ACHN (cell line): ENCODE data around the gene TAF9.
"Not testable (repeated sequence)": the region's sequence is repeated elsewhere in the genome, so short reads cannot be mapped to it uniquely, and the experiment has no call there.

Experiments
- DNase-seq: peaks from one replicate; pipeline ENCODE4 v3.0.0-alpha.2; 2015
- in situ Hi-C: cut with HindIII; loops from 2 replicates; pipeline ENCODE4 v1.10.0; 2017; ENCODE audit warnings: low sequenced_read_pairs, low pct_ligation_motif_present, low pct_unique_long_range_greater_than_20kb

The TAF9 gene, protein sequence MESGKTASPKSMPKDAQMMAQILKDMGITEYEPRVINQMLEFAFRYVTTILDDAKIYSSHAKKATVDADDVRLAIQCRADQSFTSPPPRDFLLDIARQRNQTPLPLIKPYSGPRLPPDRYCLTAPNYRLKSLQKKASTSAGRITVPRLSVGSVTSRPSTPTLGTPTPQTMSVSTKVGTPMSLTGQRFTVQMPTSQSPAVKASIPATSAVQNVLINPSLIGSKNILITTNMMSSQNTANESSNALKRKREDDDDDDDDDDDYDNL

DNA sequence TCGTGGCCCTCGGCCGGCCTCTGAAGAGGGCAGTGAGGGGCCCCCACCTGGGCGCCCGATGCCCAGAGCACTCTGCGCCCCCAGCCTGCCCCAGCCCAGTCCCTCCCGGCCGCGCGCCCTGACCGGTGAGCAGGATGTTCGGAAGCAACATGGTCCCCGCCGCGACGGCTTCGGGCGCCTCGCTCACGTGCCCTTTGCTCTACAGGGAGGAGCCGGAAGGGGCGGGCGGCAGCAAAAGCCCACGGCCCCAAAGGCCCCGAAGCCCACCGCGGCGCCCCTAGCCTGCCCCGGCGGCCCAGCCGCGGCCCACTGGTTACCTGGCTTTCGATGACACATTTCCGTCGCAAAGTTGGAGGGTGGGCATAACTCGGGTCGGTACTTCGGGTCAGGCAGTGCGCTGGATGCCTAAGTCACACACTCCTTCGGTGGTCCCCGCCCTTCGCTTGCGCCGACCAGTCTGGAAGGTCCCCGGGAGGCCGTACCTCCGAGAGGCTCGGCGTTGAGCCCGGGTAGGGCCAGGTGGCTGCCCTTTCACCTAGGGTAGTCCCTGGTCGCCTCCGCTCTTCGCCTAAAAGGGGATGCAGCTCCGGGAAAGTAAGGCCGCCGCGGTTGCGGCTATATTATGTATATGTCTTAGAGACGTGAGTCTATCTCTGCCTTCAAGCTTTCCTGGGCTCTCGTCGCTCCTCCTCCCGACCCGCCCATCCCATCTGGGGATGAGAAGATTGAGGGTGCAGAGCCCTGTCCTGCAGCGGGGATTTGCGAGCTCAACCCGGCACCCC, at the start of gene TAF9, which contains the start of the genes AK6 and RAD17:
TAF9 (minus strand) TSS at position 181 of the 782 bp plus-strand sequence. CDS start 3,783 bp downstream, outside the sequence.
AK6 (minus strand) TSS at position 181 of the 782 bp plus-strand sequence; CDS start at position 151, 30 bp downstream.
RAD17 (plus strand) TSS at position 479 of the 782 bp plus-strand sequence. CDS start 2,391 bp downstream, outside the sequence.
- in situ Hi-C loops, result loop anchor here (25.0 kb wide), 1 partner anchor 107 kb away; no protein-coding TSS in a partner anchor
- peak; percentile 85 for DNase-seq

DNA sequence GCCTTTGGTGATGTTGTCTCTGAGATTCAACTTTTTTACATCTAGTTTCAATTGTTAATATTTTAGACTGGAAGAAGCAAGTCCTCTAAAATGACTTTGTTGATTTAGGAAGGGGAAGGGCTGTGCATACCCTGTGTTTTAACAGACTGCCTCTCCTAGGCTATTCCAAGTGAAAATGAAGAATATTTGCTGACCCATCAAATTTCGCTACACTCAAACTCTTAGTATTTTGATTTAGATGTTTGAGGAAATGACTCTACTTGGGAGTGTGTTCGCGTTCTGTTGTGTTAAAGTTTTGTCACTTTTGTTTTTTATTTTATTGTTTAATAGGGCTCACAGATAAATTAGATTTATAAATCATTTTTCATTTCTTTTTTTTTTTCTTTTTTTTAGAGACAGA, 49.2 kb upstream of the TAF9 start:
- DNase-seq, result no peak
- in situ Hi-C loops, result no loop called here

DNA sequence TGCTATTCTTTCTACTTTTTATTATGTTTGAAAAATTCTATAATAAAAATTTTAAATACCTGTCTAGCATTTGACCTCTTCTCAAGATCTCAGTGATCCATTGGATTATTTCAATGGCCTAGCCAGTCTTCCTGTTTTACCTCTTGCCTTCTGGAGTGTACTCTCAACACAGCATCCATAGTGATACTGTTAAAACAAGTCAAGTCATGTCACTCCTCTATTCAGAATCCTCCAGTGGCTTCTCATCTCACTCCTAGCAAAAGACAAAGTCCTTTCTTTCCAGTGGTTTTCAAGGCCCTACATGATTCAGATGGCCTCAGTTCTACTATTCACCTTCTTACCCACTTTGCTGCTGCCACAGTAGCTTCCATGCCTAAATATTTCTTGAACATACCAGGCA, 47.4 kb upstream of the TAF9 start:
- DNase-seq, result no peak
- in situ Hi-C loops, result no loop called here

DNA sequence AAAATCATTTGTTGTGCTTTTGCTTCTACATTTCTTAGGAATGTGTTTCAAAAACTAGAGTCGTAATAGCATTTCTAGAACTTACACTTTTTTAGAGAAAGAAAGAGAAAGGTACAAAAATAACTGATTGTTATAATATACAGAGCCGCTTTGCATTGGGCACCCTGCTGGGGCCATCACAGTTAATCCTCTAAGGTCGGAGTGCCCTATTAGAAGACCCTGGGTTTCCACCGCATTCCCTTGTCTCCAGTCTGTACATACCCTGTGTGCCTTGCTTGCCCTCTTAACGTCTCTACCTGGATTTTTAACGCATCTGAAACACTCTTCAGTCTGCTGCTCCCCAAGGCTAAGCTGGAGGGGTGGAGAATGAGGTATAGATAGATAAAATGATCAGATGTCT, 46.9 kb upstream of the TAF9 start:
- in situ Hi-C loops, result no loop called here
- no peak for DNase-seq

DNA sequence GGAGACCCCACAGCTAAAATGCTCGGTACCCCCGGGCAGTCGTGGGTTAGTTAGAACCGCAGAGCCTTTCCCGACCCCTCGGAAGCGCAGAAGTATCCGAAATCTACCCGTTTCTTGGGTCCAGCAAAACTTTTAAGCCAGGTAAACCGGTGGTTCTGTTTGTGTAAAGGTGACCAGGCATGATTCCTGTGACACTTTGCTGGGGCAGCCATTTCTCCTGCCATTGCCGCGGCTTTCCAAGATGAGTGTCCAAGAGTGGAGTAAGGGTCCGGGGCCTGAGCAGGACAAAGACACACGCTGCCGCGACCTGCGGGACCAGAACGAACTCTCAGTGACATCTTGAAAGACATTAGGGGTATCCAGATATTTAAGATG, 46.3 kb upstream of the TAF9 start:
- DNase-seq, result no peak

DNA sequence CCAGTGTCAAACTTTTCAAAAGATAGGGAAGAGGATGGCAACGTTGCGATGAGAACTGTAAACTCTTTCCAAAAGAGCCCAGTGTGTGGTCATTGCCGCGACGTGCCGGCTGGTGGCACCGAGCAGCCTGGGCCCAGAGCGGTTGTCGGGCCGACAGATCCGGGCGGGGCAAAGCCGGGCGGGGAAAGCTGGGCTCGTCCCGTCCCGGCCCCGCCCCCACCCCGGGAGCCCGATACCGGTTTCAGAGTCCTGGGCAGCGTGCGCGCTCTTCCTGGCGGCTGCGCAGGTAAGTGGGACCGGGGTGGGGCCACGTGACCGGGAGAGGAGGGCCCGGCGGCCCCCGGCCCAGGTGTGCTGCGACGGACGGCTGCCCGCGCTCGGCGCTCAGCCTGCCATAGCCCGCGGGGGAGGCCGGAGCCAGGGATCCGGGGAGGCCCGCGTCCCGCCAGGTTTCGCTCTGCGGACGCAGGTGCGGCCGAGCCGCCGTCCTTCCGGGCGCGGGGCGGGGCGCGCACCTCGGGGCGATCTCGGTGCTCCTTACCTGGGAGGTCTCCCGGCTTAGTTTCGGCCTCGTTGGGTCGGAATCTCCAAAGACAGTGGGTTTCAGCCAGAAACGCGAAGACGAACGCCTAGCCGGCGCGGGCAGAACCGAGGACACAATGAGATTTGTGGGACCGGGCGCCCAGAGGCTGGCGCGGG, 45.7 kb upstream of the TAF9 start, which contains the start of gene MARVELD2:
MARVELD2 (plus strand) TSS at position 232 of the 699 bp plus-strand sequence. CDS start 4,270 bp downstream, outside the sequence.
- DNase-seq, result peak; percentile 69
- in situ Hi-C loops, result no loop called here

More for the DNA sequence above, 46.3 kb upstream of the TAF9 start:
- in situ Hi-C loops, result no loop called here

DNA sequence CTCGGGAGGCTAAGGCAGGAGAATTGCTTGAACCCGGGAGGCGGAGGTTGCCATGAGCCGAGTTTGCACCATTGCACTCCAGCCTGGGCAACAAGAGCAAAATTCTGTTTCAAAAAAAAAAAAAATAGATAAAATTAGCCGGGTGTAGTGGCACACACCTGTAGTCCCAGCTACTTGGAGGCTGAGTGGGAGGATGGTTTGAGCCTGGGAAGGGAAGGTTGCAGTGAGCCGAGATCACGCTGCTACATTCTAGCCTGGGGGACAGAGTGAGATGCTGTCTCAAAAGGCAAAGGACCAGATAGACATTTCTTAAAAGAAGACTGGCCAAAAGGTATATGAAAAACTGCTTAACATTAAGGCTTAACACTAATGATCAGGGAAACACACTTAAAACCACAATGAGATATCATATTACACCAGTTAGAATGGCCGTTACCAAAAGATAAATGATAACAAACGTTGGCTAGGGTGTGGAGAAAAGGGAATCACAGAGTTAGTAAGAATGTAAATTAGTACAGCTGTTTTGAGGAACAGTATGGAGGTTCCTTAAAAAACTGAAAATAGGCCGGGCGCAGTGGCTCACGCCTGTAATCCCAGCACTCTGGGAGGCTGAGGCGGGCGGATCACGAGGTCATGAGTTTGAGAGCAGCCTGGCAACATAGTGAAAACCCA, 35.5 kb upstream of the TAF9 start:
- no peak for DNase-seq
- in situ Hi-C loops, result no loop called here

DNA sequence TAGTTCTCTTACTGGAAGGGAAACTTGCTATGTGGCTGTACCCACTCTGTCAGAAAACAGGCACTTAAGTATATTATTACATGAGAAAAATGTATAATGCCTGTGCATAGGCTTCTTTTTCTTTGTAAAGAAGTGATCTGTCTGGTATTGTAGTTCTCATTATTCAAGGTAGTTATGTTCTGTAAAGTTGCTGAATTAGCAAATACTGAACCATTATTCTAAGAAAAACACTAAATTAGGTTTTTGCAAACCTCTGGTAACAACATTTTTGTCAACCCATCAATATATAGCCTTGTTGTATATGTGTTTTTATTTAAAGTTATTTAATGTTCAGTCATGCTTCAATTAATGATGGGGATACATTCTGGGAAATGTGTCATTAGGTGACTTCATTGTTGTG, 9.1 kb upstream of the TAF9 start:
- no peak for DNase-seq
- in situ Hi-C loops, result no loop called here

DNA sequence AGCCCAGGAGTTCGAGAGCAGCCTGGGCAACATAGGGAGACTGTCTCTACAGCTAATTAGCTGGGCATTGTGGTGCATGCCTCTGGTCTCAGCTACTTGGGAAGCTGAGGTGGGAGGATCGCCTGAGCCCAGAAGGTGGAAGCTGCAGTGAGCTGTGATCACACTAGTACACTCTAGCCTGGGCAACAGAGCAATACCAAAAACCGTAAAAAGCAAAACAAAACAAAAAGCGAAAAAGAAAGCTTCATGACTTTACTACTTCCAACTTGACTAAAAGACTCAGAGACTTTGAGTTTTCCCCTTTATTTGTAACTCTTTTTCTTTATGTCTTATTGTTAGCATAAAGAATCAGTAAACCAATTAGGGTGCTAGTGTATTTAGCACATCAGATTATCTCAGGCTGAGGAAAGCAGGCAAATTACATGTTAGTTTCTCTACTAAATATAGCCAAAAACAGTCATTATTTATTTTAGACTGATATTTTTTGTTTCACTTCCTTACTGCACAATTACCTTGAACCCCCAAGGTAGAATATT, 5.7 kb upstream of the TAF9 start:
- in situ Hi-C loops, result loop anchor here (25.0 kb wide), 1 partner anchor 113 kb away; no protein-coding TSS in a partner anchor
- no peak for DNase-seq

DNA sequence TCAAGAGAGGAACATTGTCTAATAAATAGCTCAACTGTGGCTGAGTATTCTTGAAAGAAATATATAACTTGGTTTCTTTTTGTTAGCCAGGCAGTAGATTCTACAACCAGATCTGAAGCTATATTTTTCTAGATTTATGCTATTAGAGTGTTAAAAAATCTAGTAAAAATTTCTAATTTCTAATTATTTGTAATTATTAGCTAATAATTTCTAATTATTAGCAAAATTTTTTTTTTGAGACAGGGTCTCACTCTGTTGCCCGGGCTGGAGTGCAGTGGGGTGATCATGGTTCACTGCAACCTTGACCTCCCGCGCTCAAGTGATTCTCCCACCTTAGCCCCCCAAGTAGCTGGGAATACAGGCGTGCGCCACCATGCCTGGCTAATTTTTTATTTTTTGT, 3.1 kb upstream of the TAF9 start:
- peak; percentile 7 for DNase-seq
- in situ Hi-C loops, result loop anchor here (25.0 kb wide), 1 partner anchor 110 kb away; no protein-coding TSS in a partner anchor

DNA sequence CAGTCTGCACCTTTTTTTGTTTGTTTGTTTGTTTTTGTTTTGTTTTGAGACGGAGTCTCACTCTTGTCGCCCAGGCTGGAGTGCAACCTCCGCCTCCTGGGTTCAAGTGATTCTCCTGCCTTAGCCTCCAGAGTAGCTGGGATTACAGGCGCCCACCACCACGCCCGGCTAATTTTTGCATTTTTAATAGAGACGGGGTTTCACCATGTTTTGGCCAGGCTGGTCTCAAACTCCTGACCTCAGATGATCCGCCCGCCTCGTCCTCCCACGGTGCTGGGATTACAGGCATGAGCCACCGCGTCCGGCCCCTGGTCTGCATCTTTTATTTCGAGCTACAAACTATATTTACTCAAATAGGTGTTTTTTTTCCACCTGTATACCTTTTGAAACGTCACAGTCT, 1.0 kb upstream of the TAF9 start:
- not testable (repeated sequence) for DNase-seq
- in situ Hi-C loops, result loop anchor here (25.0 kb wide), 1 partner anchor 108 kb away; no protein-coding TSS in a partner anchor

DNA sequence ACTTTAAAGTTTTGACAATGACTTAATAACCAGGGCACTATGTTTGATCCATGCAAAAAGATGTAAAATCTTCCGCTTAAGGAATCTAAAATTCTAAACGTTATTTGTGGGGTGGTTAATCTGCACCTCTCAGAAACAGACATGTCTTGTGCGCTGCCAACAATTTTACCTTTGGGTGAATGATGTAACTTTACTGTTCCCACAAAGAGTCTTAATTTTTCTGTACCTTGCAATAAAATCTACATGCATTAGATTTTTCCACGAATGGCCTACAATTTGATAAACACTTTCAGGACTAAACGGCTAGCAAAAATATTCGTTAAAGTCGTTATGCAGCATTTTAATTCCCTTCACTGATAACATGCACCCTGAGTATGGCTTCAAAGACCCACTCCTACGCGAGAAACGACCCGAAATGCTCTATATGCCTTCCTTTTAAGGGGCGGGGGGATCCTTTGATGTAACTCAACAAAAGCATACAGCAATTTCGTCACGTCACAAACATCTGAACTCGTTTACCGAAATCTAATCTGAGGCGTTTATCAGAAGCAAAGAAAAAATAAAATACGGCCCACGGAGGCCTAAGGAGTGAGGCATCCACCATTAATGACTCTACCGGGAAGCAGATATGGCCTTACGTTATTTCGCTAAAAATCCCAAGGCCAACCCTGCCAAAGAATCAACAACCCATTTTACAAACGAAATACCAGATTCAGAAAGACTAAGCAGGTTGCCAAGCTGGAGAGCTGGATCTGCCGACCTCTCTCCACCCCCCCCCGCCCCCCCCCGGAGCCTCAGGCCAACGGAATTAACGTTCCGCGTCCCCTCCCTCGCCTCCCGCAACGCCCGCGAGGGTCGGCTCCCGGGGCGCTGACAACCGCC, 621 bp downstream of the TAF9 start:
- no peak for DNase-seq
- in situ Hi-C loops, result loop anchor here (25.0 kb wide), 1 partner anchor 106 kb away; no protein-coding TSS in a partner anchor

DNA sequence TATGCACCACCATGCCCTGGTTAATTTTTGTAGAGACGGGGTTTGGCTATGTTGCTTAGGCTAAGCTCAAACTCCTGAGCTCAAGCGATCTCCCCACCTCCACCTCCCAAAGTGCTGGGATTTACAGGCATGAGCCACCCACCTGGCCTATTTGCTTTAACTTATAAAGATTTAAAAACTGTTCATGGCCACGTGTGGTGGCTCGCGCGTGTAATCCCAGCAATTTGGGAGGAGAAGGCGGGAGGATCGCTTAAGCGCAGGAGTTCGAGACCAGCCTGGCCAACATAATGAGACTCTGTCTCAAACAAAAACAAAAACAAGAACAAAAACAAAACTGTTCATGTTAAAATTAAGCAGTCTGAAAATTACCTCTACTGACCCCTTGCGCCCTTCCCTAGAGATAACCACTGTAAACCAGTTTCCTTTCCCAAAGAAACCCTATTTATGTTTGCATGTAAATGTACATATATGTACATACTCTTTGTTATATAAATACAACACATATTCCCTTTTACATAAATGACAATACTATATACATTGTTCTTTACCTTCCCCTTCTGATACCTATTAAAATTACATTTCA, 1.5 kb downstream of the TAF9 start:
- DNase-seq, result no peak

DNA sequence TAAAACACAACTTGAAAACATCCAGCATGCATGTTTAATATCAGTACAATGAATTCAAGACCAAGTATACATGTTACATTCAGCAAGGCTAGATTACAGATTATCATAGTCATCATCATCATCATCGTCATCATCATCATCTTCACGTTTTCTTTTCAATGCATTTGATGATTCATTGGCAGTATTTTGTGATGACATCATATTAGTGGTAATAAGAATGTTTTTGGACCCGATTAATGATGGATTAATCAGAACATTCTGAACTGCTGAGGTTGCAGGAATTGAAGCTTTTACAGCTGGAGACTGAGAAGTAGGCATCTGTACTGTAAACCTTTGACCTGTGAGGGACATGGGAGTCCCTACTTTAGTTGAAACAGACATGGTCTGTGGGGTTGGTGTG, 4.5 kb downstream of the TAF9 start:
- DNase-seq, result no peak
- in situ Hi-C loops, result loop anchor here (25.0 kb wide), 1 partner anchor 103 kb away; no protein-coding TSS in a partner anchor

More for the DNA sequence above, 1.5 kb downstream of the TAF9 start:
- in situ Hi-C loops, result loop anchor here (25.0 kb wide), 1 partner anchor 105 kb away; no protein-coding TSS in a partner anchor

DNA sequence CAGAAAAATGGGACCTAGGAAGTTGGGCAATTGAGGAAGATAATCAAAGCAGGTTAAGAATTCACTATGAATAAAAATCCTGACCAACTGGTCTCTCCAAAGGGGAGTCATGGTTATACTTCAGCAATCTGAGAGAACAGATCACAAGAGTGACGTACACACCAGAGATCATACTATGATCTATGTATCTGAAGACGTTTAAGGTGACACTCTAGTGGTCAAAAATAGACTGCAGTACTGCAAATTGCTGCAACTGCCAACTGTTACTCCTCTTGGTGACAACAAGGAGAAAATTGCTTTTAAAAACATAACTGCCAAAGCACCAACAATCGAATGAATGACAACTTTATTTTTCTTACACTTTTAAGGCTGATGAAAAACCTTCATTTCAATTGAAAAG, 4.9 kb downstream of the TAF9 start:
- DNase-seq, result peak; percentile 36

DNA sequence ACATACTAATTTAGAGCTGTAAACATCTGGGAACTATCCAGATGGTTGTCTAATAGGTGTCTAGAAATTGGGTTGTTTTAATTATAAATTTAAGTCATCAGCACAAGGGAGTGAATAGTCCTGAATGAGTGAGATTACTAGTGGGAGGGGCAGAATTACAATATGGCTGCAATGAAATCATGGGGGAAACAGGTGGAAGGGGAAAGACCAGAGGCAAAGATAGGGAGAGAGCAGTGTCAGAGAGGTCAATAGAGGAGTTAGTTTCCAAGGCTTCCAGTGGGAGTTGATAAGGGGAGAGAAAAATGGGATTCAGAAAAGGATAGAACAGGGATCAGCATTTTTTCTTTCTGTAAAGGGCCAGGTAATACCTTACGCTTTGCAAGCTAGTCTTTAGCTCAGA, 8.9 kb downstream of the TAF9 start:
- in situ Hi-C loops, result loop anchor here (25.0 kb wide), 1 partner anchor 98 kb away; no protein-coding TSS in a partner anchor

More for the DNA sequence above, 4.9 kb downstream of the TAF9 start:
- in situ Hi-C loops, result loop anchor here (25.0 kb wide), 1 partner anchor 102 kb away; no protein-coding TSS in a partner anchor

More for the DNA sequence above, 8.9 kb downstream of the TAF9 start:
- no peak for DNase-seq
